Daoy (cell line): ENCODE measurements around the gene FCGR3A. TPM values are rescaled to one million over a fixed set of nuclear protein-coding genes. Genes with fewer than 3 reads are reported as not detected.
A peak's percentile ranks its signal among the peaks of the same experiment; 100 is the strongest.

Experiments used
- DNase-seq: peaks from one replicate; pipeline ENCODE4 v3.0.0-alpha.2; 2015; ENCODE audit warnings: low read depth
- total RNA-seq: library from RNA; depleted of rRNA; stranded (reverse); fragments of >200 nt; shearing (Covaris generic); gene quantifications from 2 replicates; pipeline ENCODE4 v1.2.3, GENCODE V29; 2014; rRNA removed

FCGR3A gene
- total RNA-seq, 1 experiment from 2014 or later: not detected

GRCh38 chr1:161502641-161503393 is 46.8 kb downstream of the FCGR3A start:
- peak; percentile 71 for DNase-seq

GRCh38 chr1:161502181-161502580 is 47.4 kb downstream of the FCGR3A start:
- DNase-seq: no peak

DNA sequence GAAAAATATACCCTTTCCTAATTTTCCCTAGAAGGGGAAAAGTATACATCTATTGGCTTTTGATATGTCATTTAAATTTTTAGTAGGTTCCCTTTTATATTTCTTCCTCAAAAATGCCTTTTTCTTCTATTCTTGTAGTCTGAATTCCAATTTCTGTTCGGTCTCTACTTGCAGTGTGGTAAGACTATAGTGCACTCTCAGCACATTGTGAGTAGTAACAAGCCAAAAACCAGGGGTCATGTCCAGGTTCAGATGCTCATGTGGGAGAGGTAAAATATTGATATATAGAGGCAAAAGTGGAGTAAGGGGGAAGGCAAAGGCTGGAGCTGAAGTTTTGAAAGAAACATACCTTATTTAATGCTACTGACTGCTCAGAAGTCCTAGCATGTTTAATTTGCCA is 48.4 kb downstream of the FCGR3A start:
- DNase-seq: no peak

DNA sequence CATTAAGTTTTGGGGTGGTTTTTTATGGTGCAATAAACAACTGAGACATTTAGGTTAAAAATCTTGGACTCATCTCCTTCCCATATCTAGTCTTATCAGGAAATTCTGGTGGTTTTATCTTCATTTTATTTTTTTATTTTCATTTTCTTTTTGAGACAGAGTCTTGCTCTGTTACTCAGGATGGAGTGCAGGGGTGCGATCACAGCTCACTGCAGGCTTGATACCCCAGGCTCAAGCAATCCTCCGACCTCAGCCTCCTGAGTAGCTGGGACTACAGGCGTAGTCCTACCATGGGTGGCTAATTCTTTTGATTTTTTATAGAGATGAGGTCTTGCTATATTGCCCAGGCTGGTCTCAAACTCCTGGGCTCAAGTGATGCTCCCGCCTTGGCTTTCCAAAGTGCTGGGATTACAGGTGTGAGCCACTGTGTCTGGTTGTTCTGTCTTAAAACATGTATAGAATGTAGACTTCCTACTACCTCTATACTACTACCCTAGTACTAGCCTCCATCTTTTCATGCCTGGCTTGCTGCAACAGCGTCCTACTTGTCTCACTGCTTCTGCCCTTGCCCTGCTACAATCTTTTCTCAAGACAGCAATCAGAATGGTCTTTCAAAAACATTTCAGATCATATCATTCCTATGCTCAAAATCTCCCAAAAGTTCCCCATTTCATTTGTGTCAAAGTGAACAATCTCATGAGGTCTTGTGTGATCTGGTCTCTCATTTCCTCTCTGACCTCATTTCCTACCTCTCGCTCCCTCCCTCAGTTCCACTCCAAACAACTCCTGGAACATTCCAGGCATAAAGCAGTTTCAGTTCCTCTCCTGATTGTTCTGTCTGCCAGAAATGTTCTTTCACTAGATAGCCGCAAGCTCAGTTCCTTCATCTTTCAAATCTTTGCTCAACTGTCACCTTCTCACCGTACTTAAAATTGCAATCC is 50.2 kb downstream of the FCGR3A start:
- no peak for DNase-seq

- DNase-seq: no peak
These were observed 51.0 kb downstream of the FCGR3A start for GRCh38 chr1:161498646-161499045.

DNA sequence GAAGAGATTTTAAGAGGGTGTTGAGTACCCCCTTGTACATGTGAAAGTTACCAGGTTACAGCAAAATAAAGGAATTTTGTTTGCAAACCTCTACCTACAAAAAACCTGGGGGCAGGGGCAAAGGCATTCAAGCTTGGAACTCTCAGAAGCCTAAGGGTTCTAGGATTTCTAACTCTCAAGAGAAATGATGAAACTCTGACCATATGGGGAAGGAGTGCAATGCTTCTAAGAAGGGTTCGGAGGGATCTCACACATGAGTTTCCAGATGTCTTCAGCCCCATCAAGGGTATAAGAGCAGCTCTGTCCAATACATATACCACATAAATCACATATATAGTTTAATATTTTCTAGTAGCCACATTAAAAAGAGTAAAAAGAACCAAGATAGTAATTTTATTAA is 51.7 kb downstream of the FCGR3A start:
- DNase-seq: no peak

DNA sequence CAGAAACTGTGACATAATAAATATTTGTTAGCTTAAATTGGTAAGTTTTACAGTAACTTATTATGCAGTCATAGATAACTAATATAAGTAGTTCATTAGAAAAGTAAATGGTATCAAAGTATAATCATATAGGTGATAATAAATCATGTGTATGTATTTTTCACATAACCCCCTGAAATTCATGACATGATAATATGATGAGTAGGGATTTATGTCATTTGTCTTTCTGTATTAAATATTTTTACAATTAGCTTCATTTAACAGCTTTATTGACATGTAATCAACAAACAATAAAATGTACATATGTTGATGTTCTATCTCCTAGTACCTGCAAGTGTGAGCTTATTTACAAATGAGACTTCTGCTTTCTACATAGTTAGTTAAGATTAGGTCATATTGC is 54.1 kb downstream of the FCGR3A start:
- DNase-seq: no peak

DNA sequence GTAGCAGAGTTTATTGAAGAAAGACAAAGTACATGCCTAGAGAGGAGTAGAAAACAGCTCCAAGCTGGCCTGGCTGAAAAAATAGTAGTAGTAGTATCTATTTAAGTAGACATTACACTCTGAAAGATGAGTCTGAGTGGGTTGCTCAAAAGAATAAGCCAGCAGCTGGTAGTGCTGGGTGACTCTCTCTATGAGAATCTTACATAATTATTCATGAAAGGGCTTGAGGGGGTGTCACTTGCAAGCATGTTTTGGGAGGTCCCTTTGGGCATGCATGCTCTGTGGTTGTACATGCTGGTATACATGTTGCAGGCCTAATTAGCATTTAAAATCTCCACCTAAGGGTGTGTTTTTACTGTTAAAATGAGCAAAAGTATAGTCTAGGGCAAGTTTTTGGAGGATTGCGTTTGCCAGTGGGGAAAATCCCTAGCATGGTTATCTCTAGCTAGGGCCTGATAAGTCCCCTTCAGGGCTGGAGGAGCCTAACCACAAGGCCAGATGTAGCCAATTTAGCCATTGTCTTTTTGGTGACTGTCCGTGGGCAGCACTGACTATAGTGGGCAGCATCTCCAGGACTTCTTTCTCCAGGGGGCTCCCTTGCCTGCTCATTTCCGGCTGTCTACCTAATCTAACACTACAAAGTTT is 55.4 kb downstream of the FCGR3A start:
- no peak for DNase-seq

DNA sequence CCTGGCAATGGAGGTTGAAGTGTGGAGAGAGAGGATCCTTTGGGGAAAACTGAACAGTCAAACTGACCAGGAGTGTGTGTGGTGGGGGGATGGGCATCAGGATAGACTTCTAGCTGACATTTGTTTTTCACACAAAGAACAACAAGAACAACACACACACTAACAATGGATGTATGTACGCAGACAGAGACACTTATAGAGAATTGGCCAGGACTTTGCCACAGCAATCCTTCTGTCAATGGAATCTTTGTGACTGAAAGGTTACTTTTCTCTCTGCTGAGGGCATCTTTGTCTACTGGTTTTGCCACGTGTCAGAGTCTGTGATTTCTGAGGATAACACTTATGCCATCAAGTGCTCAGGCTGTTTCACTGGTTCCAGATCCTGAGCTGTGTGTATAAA is 56.8 kb downstream of the FCGR3A start:
- DNase-seq: no peak

Other genes with a start within 250 kb of the FCGR3A start
- 0.57 TPM in 1 of 2 replicates, not detected in the other for gene MPZ, start 239.8 kb downstream of the FCGR3A start, total RNA-seq
- 20.6 and 22.5 TPM in 2 replicates for gene SDHC, start 235.4 kb downstream of the FCGR3A start, total RNA-seq
- gene CFAP126, start 181.9 kb downstream of the FCGR3A start, total RNA-seq: not detected in 2 replicates
- not detected in 2 replicates for gene FCGR2A, start 44.4 kb downstream of the FCGR3A start, total RNA-seq
- gene HSPA6, start 25.3 kb downstream of the FCGR3A start, total RNA-seq: 0.29 and 0.48 TPM in 2 replicates
- not detected in 2 replicates for gene FCGR3B, start 81.4 kb upstream of the FCGR3A start, total RNA-seq
- gene FCGR2B, start 113.3 kb upstream of the FCGR3A start, total RNA-seq: not detected in 2 replicates
- 0.51 TPM in 1 of 2 replicates, not detected in the other for gene FCRLA, start 157.4 kb upstream of the FCGR3A start, total RNA-seq
- gene FCRLB, start 171.7 kb upstream of the FCGR3A start, total RNA-seq: 1.8 and 3.1 TPM in 2 replicates
- gene DUSP12, start 200.0 kb upstream of the FCGR3A start, total RNA-seq: 80.1 and 82.8 TPM in 2 replicates
- gene ATF6, start 216.5 kb upstream of the FCGR3A start, total RNA-seq: 23.5 TPM in 2 replicates